OCI-M2 (cell line): Measurements from ENCODE around the gene ZNF497.
"Not testable (repeated sequence)": the region's sequence is repeated elsewhere in the genome, so short reads cannot be mapped to it uniquely, and the experiment has no call there.

ENCODE experiments used
- DNase-seq: peaks from one replicate; lab custom pipeline; 2025; ENCODE audit not compliant: unreplicated experiment; lab: John Stamatoyannopoulos, UW

The ZNF497 gene

GRCh38 chr19:58362272-58362994 is at the start of gene ZNF497:
ZNF497 (minus strand) TSS chr19:58362751; CDS start chr19:58357635, 5,116 bp downstream.
- peak; percentile 95 for DNase-seq

- DNase-seq: no peak
Measured at GRCh38 chr19:58409010-58409790, 46.6 kb upstream of the ZNF497 start.

GRCh38 chr19:58408152-58409009 is 45.8 kb upstream of the ZNF497 start, which contains the start of gene ZNF584:
ZNF584 (plus strand) TSS chr19:58408649; CDS start chr19:58409148, 499 bp downstream.
- peak; percentile 84 for DNase-seq

GRCh38 chr19:58407658-58408151 is 45.2 kb upstream of the ZNF497 start:
- no peak for DNase-seq

- DNase-seq: no peak
Measured at GRCh38 chr19:58406818-58407657, 44.5 kb upstream of the ZNF497 start.

GRCh38 chr19:58403920-58404478 is 41.4 kb upstream of the ZNF497 start:
- not testable (repeated sequence) for DNase-seq

- DNase-seq: no peak
Measured at GRCh38 chr19:58401840-58402421, 39.4 kb upstream of the ZNF497 start.

GRCh38 chr19:58400916-58401839 is 38.6 kb upstream of the ZNF497 start:
- DNase-seq: peak; percentile 93

GRCh38 chr19:58400316-58400915 is 37.9 kb upstream of the ZNF497 start:
- DNase-seq: no peak

- no peak for DNase-seq
Measured at GRCh38 chr19:58399903-58400302, 37.4 kb upstream of the ZNF497 start.

GRCh38 chr19:58398545-58398944 is 36.0 kb upstream of the ZNF497 start:
- no peak for DNase-seq

GRCh38 chr19:58398087-58398486 is 35.5 kb upstream of the ZNF497 start:
- no peak for DNase-seq

- DNase-seq: no peak
Measured at GRCh38 chr19:58397533-58398037, 35.0 kb upstream of the ZNF497 start.

GRCh38 chr19:58396691-58397532 is 34.4 kb upstream of the ZNF497 start:
- no peak for DNase-seq

GRCh38 chr19:58395979-58396627 is 33.6 kb upstream of the ZNF497 start:
- DNase-seq: no peak

- no peak for DNase-seq
Measured at GRCh38 chr19:58395220-58395978, 32.8 kb upstream of the ZNF497 start, which contains the start of gene RNF225. RNF225 (plus strand) TSS chr19:58395656; CDS start chr19:58396090, 434 bp downstream.
